ENCODE measurements around the gene DCUN1D5.
"Not testable (repeated sequence)": the region's sequence is repeated elsewhere in the genome, so short reads cannot be mapped to it uniquely, and the experiment has no call there.

Gene DCUN1D5

GRCh38 chr11:103053997-103054396 is 38.0 kb downstream of the DCUN1D5 start:
- no peak for DNase-seq

- no peak for DNase-seq
Measured at GRCh38 chr11:103051981-103052380, 40.0 kb downstream of the DCUN1D5 start.

GRCh38 chr11:103051151-103051801 is 40.7 kb downstream of the DCUN1D5 start:
- DNase-seq = no peak

- DNase-seq = no peak
Measured at GRCh38 chr11:103050351-103050750, 41.6 kb downstream of the DCUN1D5 start.

GRCh38 chr11:103047837-103048236 is 44.1 kb downstream of the DCUN1D5 start:
- DNase-seq = no peak

- DNase-seq = no peak
Measured at GRCh38 chr11:103043826-103044678, 47.9 kb downstream of the DCUN1D5 start.

- DNase-seq = no peak
Measured at GRCh38 chr11:103042161-103042560, 49.8 kb downstream of the DCUN1D5 start.

GRCh38 chr11:103035791-103036434 is 56.0 kb downstream of the DCUN1D5 start:
- peak; percentile 94 for DNase-seq

GRCh38 chr11:103035216-103035615 is 56.7 kb downstream of the DCUN1D5 start:
- no peak for DNase-seq

- no peak for DNase-seq
Measured at GRCh38 chr11:103031834-103032233, 60.1 kb downstream of the DCUN1D5 start.

GRCh38 chr11:103029401-103029800 is 62.6 kb downstream of the DCUN1D5 start:
- no peak for DNase-seq

- not testable (repeated sequence) for DNase-seq
Measured at GRCh38 chr11:103028304-103029020, 63.5 kb downstream of the DCUN1D5 start.

- DNase-seq = no peak
Measured at GRCh38 chr11:103024086-103024485, 67.9 kb downstream of the DCUN1D5 start.

- DNase-seq = no peak
Measured at GRCh38 chr11:103016031-103016430, 75.9 kb downstream of the DCUN1D5 start.

- no peak for DNase-seq
Measured at GRCh38 chr11:103013421-103013820, 78.5 kb downstream of the DCUN1D5 start.
